PFSK-1 (cell line): ENCODE data around the gene BEND5.

Experiments used
- FOXP2 ChIP-seq: optimal IDR thresholded peaks from 2 replicates; pipeline ENCODE3; 2011; ENCODE audit warnings: borderline replicate concordance, control low read depth, inconsistent platforms; ENCODE audit not compliant: insufficient read depth; ENCODE audit errors: extremely low read length, extremely low read depth
- POLR2AphosphoS5 ChIP-seq: IDR thresholded peaks from 2 replicates; pipeline ENCODE4 v1.6.1; 2012; ENCODE audit warnings: low read depth, mild to moderate bottlenecking, control low read depth, low read length, moderate library complexity
- REST ChIP-seq, 2 experiments: IDR thresholded peaks; 2 replicates each; pipeline versions ENCODE4 v1.6.1 to v1.8.0; 2011 to 2012; ENCODE audit warnings: low read depth in 2 of 2, low read length in 2 of 2, control low read depth in 1 of 2, inconsistent platforms in 1 of 2, mild to moderate bottlenecking in 1 of 2, moderate library complexity in 1 of 2; ENCODE audit not compliant: insufficient read depth in 1 of 2
- SIN3A ChIP-seq: IDR thresholded peaks from 2 replicates; pipeline ENCODE4 v1.6.1; 2012; ENCODE audit warnings: mild to moderate bottlenecking, low read length, moderate library complexity, borderline replicate concordance; ENCODE audit not compliant: insufficient read depth
- TAF1 ChIP-seq: IDR thresholded peaks from 2 replicates; pipeline ENCODE4 v1.6.1; 2012; ENCODE audit warnings: low read length, control low read depth, borderline replicate concordance; ENCODE audit not compliant: insufficient read depth

Gene BEND5

GRCh38 chr1:48695161-48695560 lies 81.5 kb downstream of the BEND5 start:
- TF ChIP-seq POLR2AphosphoS5 = no peak
- TF ChIP-seq FOXP2 = no peak
- no peak for TF ChIP-seq SIN3A
- no peak for TF ChIP-seq TAF1
- no peak for TF ChIP-seq REST (IDR thresholded peaks at IDR 0.05; ENCODE audit: insufficient read depth in 1 of 2, low read depth in 2 of 2, low read length in 2 of 2)

- TF ChIP-seq POLR2AphosphoS5 (no peak), SIN3A (no peak), FOXP2 (no peak)
Measured at GRCh38 chr1:48693674-48694320, 82.9 kb downstream of the BEND5 start.

GRCh38 chr1:48693180-48693579 lies 83.5 kb downstream of the BEND5 start:
- TF ChIP-seq SIN3A = no peak
- no peak for TF ChIP-seq FOXP2
- TF ChIP-seq POLR2AphosphoS5 = no peak
- no peak for TF ChIP-seq TAF1
- TF ChIP-seq REST (IDR thresholded peaks at IDR 0.05; ENCODE audit: insufficient read depth in 1 of 2, low read depth in 2 of 2, low read length in 2 of 2) = no peak

- TF ChIP-seq SIN3A (no peak), FOXP2 (no peak)
Measured at GRCh38 chr1:48692235-48692634, 84.5 kb downstream of the BEND5 start.

- TF ChIP-seq SIN3A = no peak
- TF ChIP-seq REST (IDR thresholded peaks at IDR 0.05; ENCODE audit: insufficient read depth in 1 of 2, low read depth in 2 of 2, low read length in 2 of 2) = no peak
- TF ChIP-seq TAF1 = no peak
- no peak for TF ChIP-seq POLR2AphosphoS5
- TF ChIP-seq FOXP2 = no peak
Measured at GRCh38 chr1:48691429-48692001, 85.2 kb downstream of the BEND5 start.

- TF ChIP-seq POLR2AphosphoS5 (no peak), SIN3A (no peak)
Measured at GRCh38 chr1:48688102-48688760, 88.5 kb downstream of the BEND5 start.
